GM12872 (cell line): ENCODE results near the gene TBL3.

Experiments
- CTCF ChIP-seq: IDR thresholded peaks from 3 replicates; pipeline ENCODE4 v1.5.1; 2011; ENCODE audit warnings: low read depth, mild to moderate bottlenecking, low read length, moderate library complexity; ENCODE audit not compliant: insufficient read depth

The TBL3 gene

GRCh38 chr16:1945559-1946391, 26.1 kb upstream of the TBL3 start:
- no peak for TF ChIP-seq CTCF

GRCh38 chr16:1946495-1947368, 25.1 kb upstream of the TBL3 start:
- no peak for TF ChIP-seq CTCF

GRCh38 chr16:1947369-1947670, 24.5 kb upstream of the TBL3 start:
- TF ChIP-seq CTCF: no peak

GRCh38 chr16:1949507-1949906, 22.3 kb upstream of the TBL3 start:
- TF ChIP-seq CTCF: no peak

GRCh38 chr16:1950047-1950446, 21.8 kb upstream of the TBL3 start:
- TF ChIP-seq CTCF: no peak

- TF ChIP-seq CTCF: no peak
These were observed 21.3 kb upstream of the TBL3 start for GRCh38 chr16:1950559-1950958.

GRCh38 chr16:1953734-1954133, 18.1 kb upstream of the TBL3 start:
- TF ChIP-seq CTCF: no peak
